NCI-H748 (cell line): ENCODE data around the gene GATAD2B.
A peak's percentile ranks its signal among the peaks of the same experiment; 100 is the strongest.
"Not testable (repeated sequence)": the region's sequence is repeated elsewhere in the genome, so short reads cannot be mapped to it uniquely, and the experiment has no call there.

Experiments used
- DNase-seq: peaks from one replicate; lab custom pipeline; 2025; ENCODE audit not compliant: unreplicated experiment; lab: John Stamatoyannopoulos, UW

The GATAD2B gene

DNA sequence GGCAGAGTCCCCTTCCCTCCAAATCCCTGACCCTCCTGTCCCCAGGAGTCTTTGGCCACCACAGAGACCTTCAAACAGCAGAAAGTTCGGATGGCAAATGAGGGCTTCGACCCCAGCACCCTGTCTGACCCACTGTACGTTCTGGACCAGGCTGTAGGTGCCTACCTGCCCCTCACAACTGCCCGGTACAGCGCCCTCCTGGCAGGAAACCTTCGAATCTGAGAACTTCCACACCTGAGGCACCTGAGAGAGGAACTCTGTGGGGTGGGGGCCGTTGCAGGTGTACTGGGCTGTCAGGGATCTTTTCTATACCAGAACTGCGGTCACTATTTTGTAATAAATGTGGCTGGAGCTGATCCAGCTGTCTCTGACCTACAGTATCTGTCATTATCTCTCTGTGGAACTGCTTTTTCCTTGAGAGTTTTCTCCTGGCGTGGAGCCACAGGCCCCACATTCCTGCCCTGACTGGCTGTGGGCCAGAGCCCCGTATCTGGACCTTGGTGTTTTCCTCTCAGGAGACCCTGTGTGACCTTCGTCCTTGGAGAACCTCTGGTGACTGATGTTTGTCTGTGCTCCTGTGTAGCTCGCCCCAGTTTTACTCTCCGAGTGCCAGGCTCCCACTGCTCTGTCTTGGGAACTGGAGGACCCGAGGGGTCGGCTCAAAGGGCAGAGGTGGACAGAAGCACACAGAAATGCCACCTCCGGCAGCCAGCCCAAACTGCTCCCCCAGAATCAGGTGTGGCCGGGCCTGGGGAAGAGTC, 142.8 kb downstream of the GATAD2B start:
- no peak for DNase-seq

DNA sequence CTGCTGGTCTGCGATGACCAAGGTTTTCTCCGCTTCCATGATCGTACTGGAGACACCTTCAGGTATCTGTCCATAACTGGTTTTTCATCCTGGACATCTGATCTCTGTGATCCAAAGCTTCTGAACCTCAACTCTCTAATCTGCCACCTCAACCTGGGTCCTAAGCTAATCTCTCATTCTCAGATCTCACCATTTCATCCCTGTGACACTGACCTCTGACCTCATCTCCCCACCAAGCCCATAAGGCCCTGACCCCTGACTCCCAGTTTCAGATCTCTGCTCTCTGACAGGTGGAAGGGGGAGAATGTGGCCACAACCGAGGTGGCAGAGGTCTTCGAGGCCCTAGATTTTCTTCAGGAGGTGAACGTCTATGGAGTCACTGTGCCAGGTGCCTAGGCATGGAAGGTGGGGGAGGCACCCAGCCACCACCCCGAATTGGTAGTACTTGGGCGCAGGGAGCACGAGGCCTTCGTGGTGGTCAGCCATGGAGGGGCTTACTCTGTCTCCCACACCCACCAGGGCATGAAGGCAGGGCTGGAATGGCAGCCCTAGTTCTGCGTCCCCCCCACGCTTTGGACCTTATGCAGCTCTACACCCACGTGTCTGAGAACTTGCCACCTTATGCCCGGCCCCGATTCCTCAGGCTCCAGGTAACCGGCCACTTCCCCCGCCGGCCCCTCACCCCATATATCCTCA, 143.8 kb downstream of the GATAD2B start:
- DNase-seq, result no peak

DNA sequence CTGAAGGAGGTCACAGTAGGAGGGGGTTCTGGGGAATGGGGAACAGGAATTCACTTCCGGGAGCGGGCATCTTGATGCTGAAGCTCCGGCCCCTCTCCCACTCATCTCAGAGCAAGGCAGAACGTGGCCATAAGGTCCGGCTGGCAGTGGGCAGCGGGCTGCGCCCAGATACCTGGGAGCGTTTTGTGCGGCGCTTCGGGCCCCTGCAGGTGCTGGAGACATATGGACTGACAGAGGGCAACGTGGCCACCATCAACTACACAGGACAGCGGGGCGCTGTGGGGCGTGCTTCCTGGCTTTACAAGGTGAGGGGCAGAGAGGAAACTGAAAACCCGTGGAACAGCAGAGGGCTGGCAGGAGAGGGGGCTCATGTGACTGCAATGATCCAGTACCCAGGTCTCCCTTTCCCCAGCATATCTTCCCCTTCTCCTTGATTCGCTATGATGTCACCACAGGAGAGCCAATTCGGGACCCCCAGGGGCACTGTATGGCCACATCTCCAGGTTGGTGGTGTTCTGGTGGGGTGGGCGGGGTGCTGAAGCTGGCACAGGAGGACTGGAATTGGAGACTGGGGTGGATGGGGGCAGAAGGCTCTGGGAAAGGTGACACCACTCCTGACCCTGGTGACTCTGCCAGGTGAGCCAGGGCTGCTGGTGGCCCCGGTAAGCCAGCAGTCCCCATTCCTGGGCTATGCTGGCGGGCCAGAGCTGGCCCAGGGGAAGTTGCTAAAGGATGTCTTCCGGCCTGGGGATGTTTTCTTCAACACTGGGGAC, 144.5 kb downstream of the GATAD2B start:
- no peak for DNase-seq

DNA sequence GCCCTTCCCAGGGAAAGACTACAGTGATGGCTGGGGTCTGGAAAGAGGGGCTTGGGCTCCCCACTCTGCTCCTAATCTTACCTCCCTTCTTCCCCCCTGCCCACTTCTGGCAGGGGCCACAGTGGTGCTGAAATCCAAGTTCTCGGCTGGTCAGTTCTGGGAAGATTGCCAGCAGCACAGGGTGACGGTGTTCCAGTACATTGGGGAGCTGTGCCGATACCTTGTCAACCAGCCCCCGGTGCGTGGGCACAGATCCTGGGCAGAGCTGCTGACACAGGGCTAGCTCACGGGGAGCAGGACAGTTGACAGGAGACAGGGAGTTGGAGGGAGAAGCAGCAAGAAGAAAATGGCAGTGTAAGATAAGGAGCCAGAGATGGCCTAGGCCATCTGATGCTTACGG, 145.1 kb downstream of the GATAD2B start:
- DNase-seq, result no peak

- DNase-seq, result no peak
These were observed 145.9 kb downstream of the GATAD2B start for GRCh38 chr1:153776845-153777370.

- no peak for DNase-seq
These were observed 146.4 kb downstream of the GATAD2B start for GRCh38 chr1:153776352-153776751.

DNA sequence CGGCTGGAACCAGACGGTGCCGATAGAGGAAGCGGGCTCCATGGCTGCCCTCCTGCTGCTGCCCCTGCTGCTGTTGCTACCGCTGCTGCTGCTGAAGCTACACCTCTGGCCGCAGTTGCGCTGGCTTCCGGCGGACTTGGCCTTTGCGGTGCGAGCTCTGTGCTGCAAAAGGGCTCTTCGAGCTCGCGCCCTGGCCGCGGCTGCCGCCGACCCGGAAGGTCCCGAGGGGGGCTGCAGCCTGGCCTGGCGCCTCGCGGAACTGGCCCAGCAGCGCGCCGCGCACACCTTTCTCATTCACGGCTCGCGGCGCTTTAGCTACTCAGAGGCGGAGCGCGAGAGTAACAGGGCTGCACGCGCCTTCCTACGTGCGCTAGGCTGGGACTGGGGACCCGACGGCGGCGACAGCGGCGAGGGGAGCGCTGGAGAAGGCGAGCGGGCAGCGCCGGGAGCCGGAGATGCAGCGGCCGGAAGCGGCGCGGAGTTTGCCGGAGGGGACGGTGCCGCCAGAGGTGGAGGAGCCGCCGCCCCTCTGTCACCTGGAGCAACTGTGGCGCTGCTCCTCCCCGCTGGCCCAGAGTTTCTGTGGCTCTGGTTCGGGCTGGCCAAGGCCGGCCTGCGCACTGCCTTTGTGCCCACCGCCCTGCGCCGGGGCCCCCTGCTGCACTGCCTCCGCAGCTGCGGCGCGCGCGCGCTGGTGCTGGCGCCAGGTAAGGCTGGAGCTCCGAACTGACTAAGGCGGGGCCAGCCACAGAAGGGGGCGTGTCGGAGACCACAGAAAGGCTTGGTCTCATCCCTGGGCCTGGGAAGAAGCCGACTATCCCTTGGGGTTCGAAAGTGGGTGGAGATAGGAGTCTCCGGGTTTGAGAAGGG, 147.1 kb downstream of the GATAD2B start:
- DNase-seq, result peak; percentile 93

- peak; percentile 86 for DNase-seq
These were observed 147.9 kb downstream of the GATAD2B start, which contains the start of gene SLC27A3 for GRCh38 chr1:153774780-153775457. SLC27A3 (plus strand) TSS chr1:153775407; CDS start chr1:153775498, 91 bp downstream.

- DNase-seq, result no peak
These were observed 148.7 kb downstream of the GATAD2B start for GRCh38 chr1:153774026-153774595.

DNA sequence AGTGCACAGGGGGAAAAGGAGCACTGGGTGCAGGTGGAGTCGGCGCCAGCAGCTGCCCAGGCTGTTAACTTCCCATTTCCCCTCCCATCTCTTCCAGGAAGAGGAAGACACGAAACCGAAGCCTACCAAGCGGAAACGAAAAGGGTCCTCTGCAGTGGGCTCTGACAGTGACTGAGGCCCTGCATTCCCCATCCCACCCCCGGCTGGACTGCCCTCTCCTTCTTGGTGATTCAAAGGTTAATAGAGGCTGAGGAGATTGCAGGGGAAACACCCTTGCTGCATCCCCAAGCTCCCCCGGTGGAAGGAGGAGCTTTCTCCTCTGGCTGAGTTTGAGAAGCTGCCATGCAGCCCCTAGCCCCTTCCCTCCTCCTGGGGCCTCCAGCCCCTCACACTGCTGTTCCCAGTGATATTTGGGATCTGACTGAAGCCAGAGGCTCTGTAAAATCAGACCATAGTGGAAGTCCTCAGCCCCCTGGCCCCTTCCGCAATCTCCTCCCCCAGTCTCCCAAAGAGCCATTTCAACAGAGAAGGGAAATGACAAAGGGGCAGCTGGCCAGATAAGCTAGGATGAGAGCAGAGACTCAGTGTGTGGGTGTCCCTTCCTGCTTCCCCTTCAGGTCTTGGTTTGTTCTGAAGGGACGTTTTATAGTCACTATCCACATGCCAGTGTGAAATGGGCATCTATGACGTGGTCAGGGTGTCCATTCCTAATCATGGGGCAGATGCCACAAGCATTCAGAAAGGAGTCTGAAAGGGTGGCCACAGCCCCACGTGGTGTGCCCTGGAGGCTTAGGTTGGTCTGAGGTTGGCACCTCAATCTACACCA, 149.5 kb downstream of the GATAD2B start:
- no peak for DNase-seq

GRCh38 chr1:153771841-153772593, 150.8 kb downstream of the GATAD2B start:
- peak; percentile 16 for DNase-seq

DNA sequence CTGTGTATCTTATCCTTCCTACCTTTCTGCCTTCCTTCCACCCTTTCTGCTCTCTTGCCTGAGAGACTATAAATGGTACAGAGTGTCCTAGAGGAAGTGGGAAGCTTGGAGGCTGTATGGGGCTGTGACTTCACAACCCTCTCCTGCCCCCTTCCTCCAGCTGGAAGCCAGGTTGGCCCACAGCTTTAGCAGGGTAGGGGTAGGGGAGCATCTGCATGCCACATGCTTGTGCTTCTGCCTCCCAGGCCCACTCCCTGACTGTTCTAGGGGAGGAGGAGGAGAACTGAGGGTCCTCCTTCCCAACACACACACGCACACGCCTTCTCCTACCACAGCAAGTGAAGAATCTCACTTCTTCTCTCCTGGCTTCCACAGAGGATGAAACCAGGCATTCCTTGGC, 151.5 kb downstream of the GATAD2B start:
- no peak for DNase-seq

GRCh38 chr1:153770797-153771196, 152.0 kb downstream of the GATAD2B start:
- no peak for DNase-seq

DNA sequence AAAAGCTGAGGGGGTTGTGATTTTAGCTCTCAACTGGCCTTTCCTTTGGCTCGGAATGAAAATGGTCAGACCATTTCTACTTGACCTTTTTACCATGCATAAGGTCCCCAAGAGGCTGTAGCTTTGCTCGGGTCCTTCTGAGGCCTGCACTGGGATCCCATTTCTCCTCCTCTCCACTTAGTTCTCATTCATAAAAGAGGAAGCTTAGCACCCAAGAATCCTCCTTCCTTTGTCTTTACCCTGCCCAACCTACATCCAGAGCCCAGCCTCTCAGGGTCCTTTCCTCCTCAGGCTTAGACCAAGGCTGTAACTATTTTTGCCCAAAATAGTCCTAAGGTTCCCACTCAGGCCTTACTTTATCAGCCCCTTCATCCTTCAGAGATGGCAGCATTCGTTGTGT, 153.6 kb downstream of the GATAD2B start:
- DNase-seq, result no peak

DNA sequence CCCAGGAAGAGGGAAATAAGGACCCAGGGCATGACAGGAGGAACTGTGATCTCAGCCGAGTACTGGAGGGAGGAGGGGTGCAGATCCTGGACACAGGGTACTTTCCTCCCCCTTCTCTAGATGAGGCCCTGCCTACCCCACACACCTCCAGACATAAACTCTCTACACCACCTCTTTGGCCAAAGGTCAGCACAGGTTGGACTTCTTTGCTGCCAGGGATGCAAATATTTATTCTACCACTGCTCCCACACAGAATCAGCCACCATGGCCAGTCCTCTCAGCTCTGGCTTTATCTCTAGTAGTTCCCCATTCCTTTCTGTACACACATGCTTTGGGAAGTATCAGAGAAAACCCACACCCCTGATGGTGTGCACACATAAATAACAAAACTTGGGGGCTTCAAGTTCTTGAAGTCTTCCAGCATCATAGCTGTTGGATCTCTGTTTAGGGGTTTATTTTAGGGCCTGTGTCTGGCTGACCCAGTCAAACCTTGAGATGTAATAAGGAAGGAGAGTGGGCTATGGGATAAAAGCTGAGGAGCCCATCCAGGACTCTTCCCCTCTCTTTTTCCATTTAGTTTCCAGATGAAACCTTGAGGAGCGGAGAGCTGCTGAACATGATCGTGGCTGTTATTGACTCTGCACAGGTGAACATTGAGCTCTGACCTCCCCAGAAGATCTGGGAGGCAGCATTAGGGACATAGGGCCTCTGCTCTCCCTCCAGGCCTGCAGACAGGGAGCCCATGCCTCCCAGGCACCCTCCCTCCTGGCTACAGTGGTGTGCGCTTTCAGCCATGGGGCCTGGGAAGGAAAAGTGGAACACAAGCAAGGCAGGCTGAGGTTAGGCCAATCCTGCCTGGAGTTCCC, 154.2 kb downstream of the GATAD2B start:
- DNase-seq, result no peak

DNA sequence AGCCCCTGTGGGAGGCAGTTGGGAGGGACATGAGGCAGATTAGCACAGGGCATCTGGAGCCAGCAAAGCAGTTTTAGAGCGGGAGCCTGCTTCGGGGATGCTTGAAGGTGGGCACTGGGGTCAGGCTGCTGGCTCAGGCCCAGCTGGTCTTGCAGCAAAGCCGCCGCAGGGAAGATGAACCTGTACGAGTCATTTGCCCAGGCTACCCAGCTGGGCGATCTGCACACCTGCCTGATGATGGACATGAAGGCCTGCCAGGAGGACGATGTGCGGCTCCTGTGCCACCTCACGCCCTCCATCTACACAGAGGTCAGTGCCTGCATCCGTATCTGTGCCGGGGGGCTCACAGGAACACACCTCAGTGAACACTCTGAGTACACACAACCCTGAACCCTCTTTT, 155.3 kb downstream of the GATAD2B start:
- no peak for DNase-seq

DNA sequence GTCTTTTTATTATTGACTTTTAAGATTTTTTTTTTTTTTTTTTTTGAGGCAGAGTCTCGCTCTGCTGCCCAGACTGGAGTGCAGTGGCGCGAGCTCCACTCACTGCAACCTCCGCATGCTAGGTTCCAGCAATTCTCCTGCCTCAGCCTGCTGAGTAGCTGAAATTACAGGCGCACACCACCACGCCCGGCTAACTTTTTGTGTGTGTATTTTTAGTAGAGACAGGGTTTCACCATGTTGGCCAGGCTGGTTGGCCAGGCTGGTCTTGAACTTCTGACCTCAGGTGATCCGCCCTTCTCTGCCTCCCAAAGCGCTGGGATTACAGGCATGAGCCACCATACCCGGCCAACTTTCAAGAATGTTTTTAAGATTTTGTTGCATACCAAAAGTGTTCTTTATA, 156.1 kb downstream of the GATAD2B start:
- not testable (repeated sequence) for DNase-seq
